Choroid plexus epithelial cell (primary cell): ENCODE measurements around the gene SNX4.
"Not testable (repeated sequence)": the region's sequence is repeated elsewhere in the genome, so short reads cannot be mapped to it uniquely, and the experiment has no call there.

Experiments used
- DNase-seq: peaks from one replicate; pipeline ENCODE4 v3.0.0-alpha.2; 2010; ENCODE audit warnings: low read depth
- H3K4me3 ChIP-seq: 2 replicates; pipeline ENCODE4 v1.5.1; 2011; ENCODE audit warnings: low read depth, mild to moderate bottlenecking, control low read depth, low read length, moderate library complexity
- TF ChIP-seq, protein P1 (sequence below): conservative IDR thresholded peaks from 2 replicates; pipeline ENCODE4 v1.5.1; 2011; ENCODE audit warnings: low read depth, mild to moderate bottlenecking, control low read depth, inconsistent platforms, low read length, moderate library complexity

SNX4 gene

DNA sequence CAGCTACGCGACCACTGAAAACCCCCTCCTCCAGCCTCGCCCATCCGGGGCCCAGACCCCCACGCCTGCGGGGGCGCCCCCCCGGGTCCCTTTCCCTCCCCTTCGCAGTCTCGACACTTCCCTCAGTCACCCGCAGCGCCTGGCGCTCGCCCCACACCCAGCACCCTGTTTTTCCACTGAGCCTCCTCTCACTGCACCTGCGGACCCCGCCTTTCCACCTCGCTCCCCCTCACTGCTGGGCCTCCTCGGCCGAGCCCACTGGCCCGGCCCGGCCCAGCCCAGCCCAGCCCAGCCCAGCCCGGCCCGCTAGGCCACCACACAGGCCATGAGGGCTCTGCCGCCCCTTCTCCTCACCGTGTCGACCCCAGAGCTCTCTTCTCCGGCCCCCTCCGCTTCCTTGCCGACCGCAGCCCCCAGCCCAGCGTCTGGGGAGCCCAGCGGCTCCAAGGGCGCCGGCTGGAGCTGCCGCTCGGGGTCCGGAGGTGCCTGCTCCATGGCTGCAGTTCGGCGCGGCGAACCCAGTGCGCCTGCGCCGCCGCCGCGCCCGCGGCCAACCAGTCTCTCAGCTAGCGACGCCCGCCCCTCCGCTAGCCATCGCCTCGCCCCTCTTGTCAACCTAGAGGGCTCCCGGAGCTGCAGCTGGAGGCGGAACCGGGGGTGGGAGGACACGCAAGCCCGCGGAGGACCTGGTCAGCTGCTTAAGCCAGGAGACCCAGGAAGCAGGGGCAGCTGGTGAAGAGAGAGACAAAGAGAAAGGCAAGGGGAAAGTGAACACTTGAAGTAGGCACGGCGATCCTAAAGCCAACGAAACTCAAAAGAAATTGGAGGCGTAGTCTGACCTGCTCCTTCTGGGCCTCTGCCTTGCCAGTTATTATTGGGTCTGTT, at the start of gene SNX4:
SNX4 (minus strand) TSS at position 525 of the 885 bp plus-strand sequence; CDS start at position 495, 30 bp downstream.
- peak; percentile 97 for DNase-seq
- TF ChIP-seq, protein P1, sequence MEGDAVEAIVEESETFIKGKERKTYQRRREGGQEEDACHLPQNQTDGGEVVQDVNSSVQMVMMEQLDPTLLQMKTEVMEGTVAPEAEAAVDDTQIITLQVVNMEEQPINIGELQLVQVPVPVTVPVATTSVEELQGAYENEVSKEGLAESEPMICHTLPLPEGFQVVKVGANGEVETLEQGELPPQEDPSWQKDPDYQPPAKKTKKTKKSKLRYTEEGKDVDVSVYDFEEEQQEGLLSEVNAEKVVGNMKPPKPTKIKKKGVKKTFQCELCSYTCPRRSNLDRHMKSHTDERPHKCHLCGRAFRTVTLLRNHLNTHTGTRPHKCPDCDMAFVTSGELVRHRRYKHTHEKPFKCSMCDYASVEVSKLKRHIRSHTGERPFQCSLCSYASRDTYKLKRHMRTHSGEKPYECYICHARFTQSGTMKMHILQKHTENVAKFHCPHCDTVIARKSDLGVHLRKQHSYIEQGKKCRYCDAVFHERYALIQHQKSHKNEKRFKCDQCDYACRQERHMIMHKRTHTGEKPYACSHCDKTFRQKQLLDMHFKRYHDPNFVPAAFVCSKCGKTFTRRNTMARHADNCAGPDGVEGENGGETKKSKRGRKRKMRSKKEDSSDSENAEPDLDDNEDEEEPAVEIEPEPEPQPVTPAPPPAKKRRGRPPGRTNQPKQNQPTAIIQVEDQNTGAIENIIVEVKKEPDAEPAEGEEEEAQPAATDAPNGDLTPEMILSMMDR = no peak

GRCh38 chr3:125556314-125556713, 36.3 kb upstream of the SNX4 start:
- no peak overlapping the region for H3K4me3 ChIP-seq
- DNase-seq = peak; percentile 87
- TF ChIP-seq, protein P1 = no peak

More for the DNA sequence above, at the start of gene SNX4:
- peak within 1 kb of the TSS; percentile 92 for H3K4me3 ChIP-seq

- DNase-seq = no peak
- TF ChIP-seq, protein P1 = no peak
- no peak overlapping the region for H3K4me3 ChIP-seq
Observed at GRCh38 chr3:125552401-125552800, 32.4 kb upstream of the SNX4 start.

DNA sequence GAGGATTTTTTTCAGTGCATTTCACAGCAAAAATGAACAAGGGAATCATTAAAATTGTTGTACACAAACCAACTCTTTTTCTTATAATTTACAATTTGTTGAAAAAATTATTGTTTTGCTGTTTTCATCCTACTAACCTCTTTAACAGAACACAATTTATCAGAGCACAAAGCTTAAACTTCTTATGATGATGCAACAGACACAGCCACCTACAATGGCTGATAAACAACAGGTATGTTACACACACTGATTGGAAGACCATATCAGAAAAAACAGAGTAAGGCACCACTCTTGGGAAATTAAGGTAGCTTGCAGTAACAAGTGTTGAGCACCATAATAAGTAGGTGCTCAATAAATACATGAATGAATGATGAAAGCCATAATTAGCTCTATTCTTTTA, 8.9 kb upstream of the SNX4 start:
- no peak overlapping the region for H3K4me3 ChIP-seq
- DNase-seq = no peak
- TF ChIP-seq, protein P1 = no peak

DNA sequence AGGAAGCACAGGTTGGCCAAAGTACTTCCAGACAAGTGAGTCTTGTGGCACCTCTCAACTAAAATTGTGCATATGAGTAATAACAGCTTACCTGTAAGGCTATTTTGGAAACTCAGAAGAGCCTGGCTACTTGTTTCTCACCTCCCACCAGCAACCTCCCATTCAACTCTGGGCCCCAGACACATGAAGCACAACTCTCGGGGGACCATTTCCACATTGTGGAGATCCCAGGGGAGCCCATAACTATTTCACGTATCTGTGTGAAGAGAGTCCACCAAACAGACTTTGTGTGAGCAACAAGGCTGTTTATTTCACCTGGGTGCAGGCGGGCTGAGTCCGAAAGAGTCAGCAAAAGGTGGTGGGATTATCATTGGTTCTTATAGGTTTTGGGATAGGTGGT, 5.2 kb upstream of the SNX4 start:
- TF ChIP-seq, protein P1 = no peak
- no peak overlapping the region for H3K4me3 ChIP-seq
- DNase-seq = no peak

GRCh38 chr3:125520563-125520919, 539 bp upstream of the SNX4 start:
- not testable (repeated sequence) for DNase-seq
- peak overlapping the region; percentile 92 for H3K4me3 ChIP-seq

GRCh38 chr3:125515421-125515820, 4.6 kb downstream of the SNX4 start:
- DNase-seq = no peak
- TF ChIP-seq, protein P1 = no peak
- H3K4me3 ChIP-seq = no peak overlapping the region
